Endothelial cell of umbilical vein (primary cell): ENCODE results near the gene TAT. TPM values are rescaled to one million over a fixed set of nuclear protein-coding genes. Genes with fewer than 3 reads are reported as not detected.

Experiments used
- BruUV-seq: library from RNA; stranded (reverse); fragments of 400-500 nt; replicated peaks from 2 replicates; lab custom pipeline; 2021; lab: Mats Ljungman, UMichigan
- CTCF ChIA-PET: fragments of 300-600, 350-600 bp; sonication (Branson Sonifier 250); formaldehyde crosslinking; loops from one replicate; lab custom pipeline; 2021; ENCODE audit warnings: antibody characterized with exemption, inconsistent platforms; lab: Charles Lee
- POLR2A ChIA-PET: fragments of 300-600, 350-600 bp; sonication (Branson Sonifier 250); formaldehyde crosslinking; loops from one replicate; lab custom pipeline; 2021; ENCODE audit warnings: antibody characterized with exemption, inconsistent platforms; lab: Charles Lee
- DNase-seq: peaks from one replicate; pipeline ENCODE4 v3.0.0-alpha.2; 2011; ENCODE audit warnings: low read depth, low spot score
- FAIRE-seq: peaks from 2 replicates; lab custom pipeline; 2011; peaks lifted over from hg19 to GRCh38; lab: Jason Lieb, UNC
- H2AFZ ChIP-seq: 2 replicates; pipeline ENCODE4 v1.6.0; 2012; ENCODE audit warnings: low read depth, low read length, control low read depth, inconsistent platforms
- H3K27ac ChIP-seq: 2 replicates; pipeline ENCODE4 v1.5.1; 2011; ENCODE audit warnings: low read depth, mild to moderate bottlenecking, control low read depth, low read length, moderate library complexity; ENCODE audit not compliant: insufficient read depth
- H3K27me3 ChIP-seq, 2 experiments: 2 replicates each; pipeline versions ENCODE4 v1.6.0 to v1.6.1; 2011; ENCODE audit warnings: low read length in 2 of 2, mixed read lengths in 1 of 2; ENCODE audit not compliant: control insufficient read depth in 2 of 2, insufficient read depth in 2 of 2
- H3K36me3 ChIP-seq, 2 experiments: 2 replicates in 1 of 2; 3 replicates in 1 of 2; pipeline ENCODE4 v1.5.1; 2011; ENCODE audit warnings: low read length in 2 of 2, mild to moderate bottlenecking in 1 of 2, moderate library complexity in 1 of 2; ENCODE audit not compliant: control insufficient read depth in 2 of 2, insufficient read depth in 2 of 2; ENCODE audit errors: extremely low read depth in 1 of 2
- H3K4me1 ChIP-seq: 3 replicates; pipeline ENCODE4 v1.5.1; 2011; ENCODE audit warnings: mild to moderate bottlenecking, low read length; ENCODE audit not compliant: control insufficient read depth, insufficient read depth; ENCODE audit errors: extremely low read depth
- H3K4me2 ChIP-seq: 2 replicates; pipeline ENCODE4 v1.6.1; 2011; ENCODE audit warnings: low read length, control low read depth, mixed read lengths; ENCODE audit not compliant: insufficient read depth
- H3K4me3 ChIP-seq, 3 experiments: fragments of 200-600 bp in 1 of 3; sonication (generic), shearing (Covaris generic) in 1 of 3; replicated peaks in 1 of 3; 2 replicates each; pipeline ENCODE4 v1.5.1; 2011 to 2016; ENCODE audit warnings: control low read depth in 3 of 3, low read length in 3 of 3, mild to moderate bottlenecking in 2 of 3, inconsistent platforms in 1 of 3, low read depth in 1 of 3, moderate library complexity in 1 of 3; ENCODE audit not compliant: insufficient read depth in 1 of 3
- H3K79me2 ChIP-seq: 2 replicates; pipeline ENCODE4 v1.6.0; 2012; ENCODE audit warnings: low read length, inconsistent platforms; ENCODE audit not compliant: control insufficient read depth, insufficient read depth
- H3K9ac ChIP-seq: replicated peaks from 2 replicates; pipeline ENCODE3; 2011; ENCODE audit warnings: low read length, control low read depth; ENCODE audit not compliant: insufficient read depth; ENCODE audit errors: extremely low read depth
- H3K9me1 ChIP-seq: replicated peaks from 3 replicates; pipeline ENCODE4 v1.6.0; 2011; ENCODE audit warnings: mild to moderate bottlenecking, low read length; ENCODE audit not compliant: control insufficient read depth, insufficient read depth; ENCODE audit errors: extremely low read depth
- H3K9me3 ChIP-seq: replicated peaks from 2 replicates; pipeline ENCODE4 v1.5.1; 2012; ENCODE audit warnings: low read length, inconsistent platforms; ENCODE audit not compliant: control insufficient read depth, insufficient read depth
- H4K20me1 ChIP-seq: replicated peaks from 2 replicates; pipeline ENCODE3; 2011; ENCODE audit warnings: mild to moderate bottlenecking, low read length; ENCODE audit not compliant: control insufficient read depth, insufficient read depth; ENCODE audit errors: extremely low read depth
- CTCF ChIP-seq, 2 donors: IDR thresholded peaks; 1 replicate in 1 of 2; 2 replicates in 1 of 2; pipeline ENCODE4 v1.5.1; 2011; ENCODE audit warnings: low read length in 2 of 2, mild to moderate bottlenecking in 2 of 2, moderate library complexity in 2 of 2, control low read depth in 1 of 2, inconsistent platforms in 1 of 2, low read depth in 1 of 2; ENCODE audit not compliant: insufficient read depth in 1 of 2; ENCODE audit errors: extremely low read depth in 1 of 2
- EZH2 ChIP-seq: IDR thresholded peaks from 2 replicates; pipeline ENCODE4 v1.6.1; 2012; ENCODE audit warnings: borderline replicate concordance, low read depth, mild to moderate bottlenecking, moderate library complexity, low read length, inconsistent platforms; ENCODE audit not compliant: severe bottlenecking
- FOS ChIP-seq: IDR thresholded peaks from 2 replicates; pipeline ENCODE4 v1.6.1; 2011; ENCODE audit warnings: mild to moderate bottlenecking, low read length, moderate library complexity, borderline replicate concordance; ENCODE audit not compliant: insufficient read depth
- GATA2 ChIP-seq: IDR thresholded peaks from 2 replicates; pipeline ENCODE4 v1.7.0; 2011; ENCODE audit warnings: low read depth, mild to moderate bottlenecking, moderate library complexity, mixed read lengths, low read length; ENCODE audit not compliant: insufficient read length, insufficient read depth
- JUN ChIP-seq: IDR thresholded peaks from 2 replicates; pipeline ENCODE4 v1.6.1; 2011; ENCODE audit warnings: borderline replicate concordance, low read depth; ENCODE audit not compliant: insufficient read length, insufficient read depth
- MAX ChIP-seq: IDR thresholded peaks from 2 replicates; pipeline ENCODE4 v1.6.1; 2011; ENCODE audit not compliant: insufficient read depth, insufficient read length
- MYC ChIP-seq: IDR thresholded peaks from one replicate; pipeline ENCODE4 v1.6.1; 2011; ENCODE audit warnings: mild to moderate bottlenecking, low read depth, low read length
- POLR2A ChIP-seq: IDR thresholded peaks from 2 replicates; pipeline ENCODE4 v1.6.1; 2012; ENCODE audit warnings: low read depth, mild to moderate bottlenecking, control low read depth, low read length
- POLR2AphosphoS5 ChIP-seq: IDR thresholded peaks from 2 replicates; pipeline ENCODE4 v1.6.1; 2012; ENCODE audit warnings: low read depth, mild to moderate bottlenecking, control low read depth, low read length, moderate library complexity; ENCODE audit not compliant: insufficient read depth
- dilution Hi-C: fragments of 300-500 bp; cut with MboI; formaldehyde crosslinking; loops from one replicate; pipeline ENCODE4 v1.15.0; 2019; ENCODE audit warnings: low sequenced_read_pairs; ENCODE audit not compliant: extremely low pct_ligation_motif_present
- intact Hi-C: fragments of 100-400 bp; cut with micrococcal nuclease; formaldehyde crosslinking; loops from one replicate; pipeline ENCODE4 v1.10.0; 2022
- polyA plus RNA-seq, 4 experiments: library from polyadenylated mRNA; depleted of rRNA in 3 of 4; stranded (reverse) in 3 of 4; unstranded in 1 of 4; fragments of >200 nt; gene quantifications; 2 replicates each; pipeline versions ENCODE4 v1.2.1 to v1.2.3, GENCODE V29; 2011 to 2012; ENCODE audit warnings: missing spikeins in 1 of 4
- total RNA-seq: library from RNA; stranded (reverse); gene quantifications from 2 replicates; pipeline ENCODE4 v1.2.3, GENCODE V29; 2021

TAT gene
- total and polyA plus RNA-seq, 2 donors (not counting 3 experiments of a cell fraction or from before 2014, with no cell fraction given): not detected

GRCh38 chr16:71609066-71609465 is 32.2 kb upstream of the TAT start:
- H3K4me1 ChIP-seq: no peaks in the 10 kb centered on the region
- no TSS peak for BruUV-seq
- dilution Hi-C loops (no loop called here), intact Hi-C loops (no loop called here)
- H3K9ac ChIP-seq: no peak overlapping the region
- TF ChIP-seq MYC (no peak), CTCF (IDR thresholded peaks at IDR 0.05; ENCODE audit: extremely low read depth in 1 of 2, insufficient read depth in 1 of 2, low read depth in 1 of 2, low read length in 2 of 2) (no peak), POLR2AphosphoS5 (no peak), POLR2A (no peak), JUN (no peak), EZH2 (no peak), GATA2 (no peak), MAX (no peak), FOS (no peak)
- no peaks in the 10 kb centered on the region for H3K27me3 ChIP-seq
- no peak overlapping the region for H2AFZ ChIP-seq
- no peak overlapping the region for H3K4me2 ChIP-seq
- H3K4me3 ChIP-seq: no peak overlapping the region
- no peak overlapping the region for H3K27ac ChIP-seq
- ChIA-PET POLR2A (no interaction called here), CTCF (interaction anchor here (1.2 to 1.3 kb wide), 3 partner anchors 19 to 110 kb away, joined by 3 to 5 read pairs (median 5); no protein-coding TSS in a partner anchor)
- no peaks in the 10 kb centered on the region for H3K36me3 ChIP-seq
- no peaks in the 10 kb centered on the region for H3K9me3 ChIP-seq
- H3K79me2 ChIP-seq: no peaks in the 10 kb centered on the region
- no peaks in the 10 kb centered on the region for H3K9me1 ChIP-seq
- FAIRE-seq (no peak), DNase-seq (no peak)
- H4K20me1 ChIP-seq: no peaks in the 10 kb centered on the region
